Esophagus muscularis mucosa (tissue), 4 donors: ENCODE results near the gene HIF1A. TPM values are rescaled to one million over a fixed set of nuclear protein-coding genes. Genes with fewer than 3 reads are reported as not detected.

Experiments used
- DNase-seq: peaks from one replicate; pipeline ENCODE4 v3.0.0-alpha.2; 2017; ENCODE audit errors: extremely low spot score
- H3K27ac ChIP-seq, 4 donors: fragments of 200-600 bp; sonication (generic); replicated peaks in 1 of 4; 1 replicate in 3 of 4; 2 replicates in 1 of 4; pipeline ENCODE4 v1.5.1; 2016 to 2019; ENCODE audit warnings: mild to moderate bottlenecking in 1 of 4
- H3K27me3 ChIP-seq, 4 donors: fragments of 200-600 bp; sonication (generic); one replicate each; pipeline versions ENCODE4 v1.5.1 to v1.6.0; 2016 to 2019
- H3K36me3 ChIP-seq, 4 donors: fragments of 200-600 bp; sonication (generic); one replicate each; pipeline ENCODE4 v1.5.1; 2016 to 2019
- H3K4me1 ChIP-seq, 4 donors: fragments of 200-600 bp; sonication (generic); one replicate each; pipeline ENCODE4 v1.5.1; 2016 to 2019
- H3K4me3 ChIP-seq, 4 donors: fragments of 200-600 bp; sonication (generic); 1 replicate in 2 of 4; 2 replicates in 2 of 4; pipeline ENCODE4 v1.5.1; 2016 to 2019; ENCODE audit warnings: mild to moderate bottlenecking in 4 of 4, moderate library complexity in 1 of 4
- H3K9me3 ChIP-seq, 4 donors: fragments of 200-600 bp; sonication (generic); 1 replicate in 3 of 4; 2 replicates in 1 of 4; pipeline ENCODE4 v1.5.1; 2016 to 2019
- CTCF ChIP-seq, 3 experiments: fragments of 200-600 bp in 2 of 3; fragments of 450-650 bp in 1 of 3; sonication (generic) in 2 of 3; IDR thresholded peaks; one replicate each; pipeline ENCODE4 v1.5.1; 2017 to 2019; ENCODE audit warnings: antibody characterized with exemption in 3 of 3, mild to moderate bottlenecking in 2 of 3, moderate library complexity in 1 of 3
- EP300 ChIP-seq: sonication (generic); formaldehyde crosslinking; IDR thresholded peaks from one replicate; pipeline ENCODE4 v1.6.1; 2017; ENCODE audit warnings: antibody characterized with exemption
- POLR2A ChIP-seq: fragments of 450-650 bp; IDR thresholded peaks from one replicate; pipeline ENCODE4 v1.6.1; 2017; ENCODE audit warnings: antibody characterized with exemption, moderate library complexity, mild to moderate bottlenecking, low read depth
- POLR2AphosphoS5 ChIP-seq, 2 donors: sonication (generic); formaldehyde crosslinking; IDR thresholded peaks; one replicate each; pipeline ENCODE4 v1.6.1; 2017; ENCODE audit warnings: antibody characterized with exemption in 2 of 2
- WGBS: methylation state at CpG from one replicate; pipeline ENCODE4 v1.1.5; 2018; 5-methylcytosine and 5-hydroxymethylcytosine counted together
- intact Hi-C: fragments of 100-400 bp; cut with DNase I; formaldehyde crosslinking; loops from one replicate; pipeline ENCODE4 v1.15.1; 2023
- total RNA-seq, 4 donors: library from RNA; depleted of rRNA; stranded (reverse); fragments of >200 nt; gene quantifications; one replicate each; pipeline versions ENCODE4 v1.1.0 to v1.2.1, GENCODE V29; 2016

The HIF1A gene
- total RNA-seq, 4 donors from 2014 or later, result 77.4 to 156 (median 86.5) TPM

GRCh38 chr14:61774861-61775260 is 79.5 kb downstream of the HIF1A start:
- 93% methylated on average over 1 of the region's 1 CpG for WGBS
- Histone ChIP-seq H3K36me3 (peaks cover 38 to 89% (median 59%) of the 10 kb centered on the region in 4 donors), H3K4me3 (no peak overlapping the region), H3K27ac (no peak overlapping the region), H3K27me3 (no peaks in the 10 kb centered on the region), H3K9me3 (no peaks in the 10 kb centered on the region), H3K4me1 (no peaks in the 10 kb centered on the region)
- intact Hi-C loops, result no loop called here
- TF ChIP-seq POLR2A, result no peak
- no peak for TF ChIP-seq EP300
- no peak for TF ChIP-seq POLR2AphosphoS5 (IDR thresholded peaks at IDR 0.05)
- no peak for TF ChIP-seq CTCF (IDR thresholded peaks at IDR 0.05)
- DNase-seq, result no peak

GRCh38 chr14:61780125-61780524 is 84.8 kb downstream of the HIF1A start:
- no peaks in the 10 kb centered on the region for H3K9me3 ChIP-seq
- no peak for TF ChIP-seq EP300
- TF ChIP-seq CTCF (IDR thresholded peaks at IDR 0.05), result no peak
- no peak overlapping the region for H3K4me3 ChIP-seq
- H3K4me1 ChIP-seq, result no peaks in the 10 kb centered on the region
- peaks cover 32 to 89% (median 65%) of the 10 kb centered on the region in 4 donors for H3K36me3 ChIP-seq
- no peak for DNase-seq
- H3K27ac ChIP-seq, result no peak overlapping the region
- H3K27me3 ChIP-seq, result no peaks in the 10 kb centered on the region
- intact Hi-C loops, result no loop called here
- 80% methylated on average over 3 of the region's 3 CpGs for WGBS

GRCh38 chr14:61797309-61797708 is 102.0 kb downstream of the HIF1A start:
- WGBS, result 98% methylated on average over 5 of the region's 5 CpGs
- intact Hi-C loops, result no loop called here
- H3K27ac ChIP-seq, result no peak overlapping the region

More at GRCh38 chr14:61797309-61797708, 102.0 kb downstream of the HIF1A start:
- Histone ChIP-seq H3K4me1 (no peaks in the 10 kb centered on the region), H3K36me3 (peaks cover 7 to 36% (median 23%) of the 10 kb centered on the region in 4 donors), H3K27me3 (no peaks in the 10 kb centered on the region), H3K4me3 (no peak overlapping the region), H3K9me3 (no peaks in the 10 kb centered on the region)
- TF ChIP-seq POLR2AphosphoS5 (IDR thresholded peaks at IDR 0.05) (no peak), POLR2A (no peak), EP300 (no peak), CTCF (IDR thresholded peaks at IDR 0.05) (no peak)
- no peak for DNase-seq

Other genes starting within 250 kb of the HIF1A start
- 1 to 10 TPM; 4.7 to 8.0 (median 6.6) TPM for gene SNAPC1, start 66.9 kb downstream of the HIF1A start, total RNA-seq
- under 1 TPM in 1 of 4 donors, not detected in 3; under 0.01 TPM for gene SYT16, start 117.2 kb downstream of the HIF1A start, total RNA-seq